WTC11 (cell line): ENCODE data around the gene SKAP2.

ENCODE experiments used
- ATF2 ChIP-seq: sonication (generic); formaldehyde crosslinking; IDR thresholded peaks from 2 replicates; pipeline ENCODE4 v1.8.1; 2022; ENCODE audit warnings: low read depth, missing genetic modification reagents, borderline replicate concordance
- ATF3 ChIP-seq: sonication (generic); formaldehyde crosslinking; conservative IDR thresholded peaks from 2 replicates; pipeline ENCODE4 v1.8.1; 2022; ENCODE audit warnings: mild to moderate bottlenecking, missing genetic modification reagents
- CTCF ChIP-seq: fragments of 200-600 bp; IDR thresholded peaks from 2 replicates; pipeline ENCODE4 v1.8.0; 2022; ENCODE audit warnings: antibody characterized with exemption
- MAX ChIP-seq: sonication (generic); formaldehyde crosslinking; IDR thresholded peaks from 2 replicates; pipeline ENCODE4 v1.8.0; 2022; ENCODE audit warnings: mild to moderate bottlenecking, missing genetic modification reagents
- MYBL2 ChIP-seq: sonication (generic); formaldehyde crosslinking; IDR thresholded peaks from 2 replicates; pipeline ENCODE4 v1.8.1; 2023; ENCODE audit warnings: mild to moderate bottlenecking, moderate library complexity, missing genetic modification reagents
- NR1H2 ChIP-seq: sonication (generic); formaldehyde crosslinking; IDR thresholded peaks from 2 replicates; pipeline ENCODE4 v1.9.0; 2021; ENCODE audit warnings: mild to moderate bottlenecking, moderate library complexity, missing genetic modification reagents
- NR2C2 ChIP-seq: sonication (generic); formaldehyde crosslinking; IDR thresholded peaks from 2 replicates; pipeline ENCODE4 v1.8.0; 2022; ENCODE audit warnings: mild to moderate bottlenecking, missing genetic modification reagents
- OVOL2 ChIP-seq: fragments of 250-450 bp; sonication (Bioruptor Pico); IDR thresholded peaks from 2 replicates; pipeline ENCODE4 v1.9.0; 2021; ENCODE audit warnings: mild to moderate bottlenecking, borderline replicate concordance
- PRDM15 ChIP-seq: sonication (generic); formaldehyde crosslinking; IDR thresholded peaks from 2 replicates; pipeline ENCODE4 v1.8.0; 2022; ENCODE audit warnings: missing genetic modification reagents
- RELA ChIP-seq: sonication (generic); formaldehyde crosslinking; IDR thresholded peaks from 2 replicates; pipeline ENCODE4 v1.8.1; 2022; ENCODE audit warnings: missing genetic modification reagents, mild to moderate bottlenecking, borderline replicate concordance
- SMAD3 ChIP-seq: sonication (generic); formaldehyde crosslinking; IDR thresholded peaks from 2 replicates; pipeline ENCODE4 v1.8.0; 2022; ENCODE audit warnings: missing genetic modification reagents, mild to moderate bottlenecking, borderline replicate concordance
- SP1 ChIP-seq: sonication (generic); formaldehyde crosslinking; conservative IDR thresholded peaks from 2 replicates; pipeline ENCODE4 v1.8.1; 2022; ENCODE audit warnings: missing genetic modification reagents
- TCF7 ChIP-seq: sonication (generic); formaldehyde crosslinking; IDR thresholded peaks from 2 replicates; pipeline ENCODE4 v1.8.0; 2022; ENCODE audit warnings: mild to moderate bottlenecking, low read depth, missing genetic modification reagents, moderate library complexity
- ZBTB43 ChIP-seq: sonication (generic); formaldehyde crosslinking; IDR thresholded peaks from 2 replicates; pipeline ENCODE4 v1.8.1; 2023; ENCODE audit warnings: mild to moderate bottlenecking, missing genetic modification reagents

GRCh38 chr7:26694141-26694540, 170.2 kb downstream of the SKAP2 start:
- TF ChIP-seq CTCF (no peak), ZBTB43 (no peak), ATF2 (CRISPR knock-in tag) (no peak), MYBL2 (CRISPR knock-in tag) (no peak), PRDM15 (CRISPR knock-in tag) (no peak), MAX (CRISPR knock-in tag) (no peak), TCF7 (no peak), NR2C2 (no peak), RELA (no peak), SP1 (CRISPR knock-in tag) (no peak), SMAD3 (CRISPR knock-in tag) (no peak), ATF3 (CRISPR knock-in tag) (no peak), OVOL2 (no peak), NR1H2 (CRISPR knock-in tag) (no peak)
